Lower leg skin (tissue), 4 donors: ENCODE data around the gene ZBTB47. TPM values are rescaled to one million over a fixed set of nuclear protein-coding genes. Genes with fewer than 3 reads are reported as not detected.
A peak's percentile ranks its signal among the peaks of the same experiment; 100 is the strongest.

Source experiments
- DNase-seq, 2 donors: peaks; one replicate each; pipeline ENCODE4 v3.0.0-alpha.2; 2019; ENCODE audit warnings: low spot score in 2 of 2
- H3K4me3 ChIP-seq: fragments of 200-600 bp; sonication (generic); 2 replicates; pipeline ENCODE4 v1.5.1; 2017; ENCODE audit warnings: mild to moderate bottlenecking, low read depth; ENCODE audit not compliant: poor library complexity, severe bottlenecking
- POLR2A ChIP-seq, 2 donors: fragments of 450-650 bp; IDR thresholded peaks; one replicate each; pipeline ENCODE4 v1.6.1; 2016 to 2017; ENCODE audit warnings: antibody characterized with exemption in 2 of 2, mild to moderate bottlenecking in 1 of 2, moderate library complexity in 1 of 2
- WGBS, 2 donors: methylation state at CpG; one replicate each; pipeline ENCODE4 v1.1.5; 2018; 5-methylcytosine and 5-hydroxymethylcytosine counted together
- intact Hi-C: fragments of 100-400 bp; cut with DNase I; formaldehyde crosslinking; loops from one replicate; pipeline ENCODE4 v1.15.0; 2023; ENCODE audit warnings: low total_unique reads
- total RNA-seq, 4 donors: library from RNA; depleted of rRNA; stranded (reverse); fragments of >200 nt; gene quantifications; one replicate each; pipeline ENCODE4 v1.1.0, GENCODE V29; 2016
- TF ChIP-seq, protein P1 (sequence below), 3 donors: fragments of 450-650 bp; IDR thresholded peaks; one replicate each; pipeline ENCODE4 v1.5.1; 2016; ENCODE audit warnings: antibody characterized with exemption in 3 of 3, mild to moderate bottlenecking in 3 of 3, moderate library complexity in 2 of 3

The ZBTB47 gene
- total RNA-seq, 4 donors from 2014 or later, result 14.4 to 25.8 (median 21.2) TPM

DNA sequence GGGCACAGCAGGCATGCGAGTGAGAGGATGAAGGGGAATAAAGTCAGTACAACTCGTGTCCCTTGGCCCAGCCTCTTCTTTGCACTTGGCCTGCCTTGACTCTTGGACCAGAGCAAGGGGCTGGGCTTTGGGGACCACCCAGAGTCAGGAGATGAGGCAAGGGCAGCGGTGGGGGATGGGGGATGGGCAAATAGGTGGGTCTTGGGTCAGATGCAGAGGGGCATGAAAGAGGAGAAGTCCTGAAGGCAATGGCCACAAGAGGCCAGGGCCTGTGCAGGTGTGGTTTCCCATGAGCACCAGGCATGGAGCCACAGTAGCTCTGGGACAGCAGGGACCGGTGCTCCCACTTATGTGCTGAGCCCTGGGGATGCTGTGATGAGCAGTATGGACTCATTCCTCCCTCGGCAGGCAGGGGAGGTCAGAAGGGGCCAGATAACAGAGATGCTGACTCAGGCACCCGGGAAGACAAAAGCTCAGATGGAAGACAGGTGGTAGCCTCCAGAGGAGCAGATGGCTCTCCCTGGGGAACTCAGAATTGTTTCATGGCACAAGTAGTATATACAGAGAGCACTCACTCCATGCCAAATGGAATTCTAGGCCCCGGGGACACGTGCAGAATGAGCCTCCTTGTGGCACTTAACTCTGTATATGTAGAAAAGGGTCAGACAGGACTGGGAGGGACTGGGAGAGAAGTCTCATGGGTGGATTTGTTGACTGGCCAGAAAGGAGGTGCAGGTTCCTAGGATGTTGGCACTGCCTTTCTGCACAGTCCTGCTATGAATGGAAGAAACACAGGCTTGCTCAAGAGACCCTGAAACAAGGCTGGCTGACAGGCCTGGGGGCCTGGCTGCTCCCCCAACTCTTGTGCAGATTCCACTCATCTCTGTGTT is 14.3 kb downstream of the ZBTB47 start:
- intact Hi-C loops, result no loop called here
- 41 to 50% methylated on average over 8 of the region's 8 CpGs for WGBS, 2 donors
- peak in 1 of 2 donors; percentile 78 for DNase-seq
- H3K4me3 ChIP-seq, result no peak overlapping the region
- no peak for TF ChIP-seq POLR2A (IDR thresholded peaks at IDR 0.05)
- TF ChIP-seq, protein P1, sequence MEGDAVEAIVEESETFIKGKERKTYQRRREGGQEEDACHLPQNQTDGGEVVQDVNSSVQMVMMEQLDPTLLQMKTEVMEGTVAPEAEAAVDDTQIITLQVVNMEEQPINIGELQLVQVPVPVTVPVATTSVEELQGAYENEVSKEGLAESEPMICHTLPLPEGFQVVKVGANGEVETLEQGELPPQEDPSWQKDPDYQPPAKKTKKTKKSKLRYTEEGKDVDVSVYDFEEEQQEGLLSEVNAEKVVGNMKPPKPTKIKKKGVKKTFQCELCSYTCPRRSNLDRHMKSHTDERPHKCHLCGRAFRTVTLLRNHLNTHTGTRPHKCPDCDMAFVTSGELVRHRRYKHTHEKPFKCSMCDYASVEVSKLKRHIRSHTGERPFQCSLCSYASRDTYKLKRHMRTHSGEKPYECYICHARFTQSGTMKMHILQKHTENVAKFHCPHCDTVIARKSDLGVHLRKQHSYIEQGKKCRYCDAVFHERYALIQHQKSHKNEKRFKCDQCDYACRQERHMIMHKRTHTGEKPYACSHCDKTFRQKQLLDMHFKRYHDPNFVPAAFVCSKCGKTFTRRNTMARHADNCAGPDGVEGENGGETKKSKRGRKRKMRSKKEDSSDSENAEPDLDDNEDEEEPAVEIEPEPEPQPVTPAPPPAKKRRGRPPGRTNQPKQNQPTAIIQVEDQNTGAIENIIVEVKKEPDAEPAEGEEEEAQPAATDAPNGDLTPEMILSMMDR (IDR thresholded peaks at IDR 0.05), result no peak

DNA sequence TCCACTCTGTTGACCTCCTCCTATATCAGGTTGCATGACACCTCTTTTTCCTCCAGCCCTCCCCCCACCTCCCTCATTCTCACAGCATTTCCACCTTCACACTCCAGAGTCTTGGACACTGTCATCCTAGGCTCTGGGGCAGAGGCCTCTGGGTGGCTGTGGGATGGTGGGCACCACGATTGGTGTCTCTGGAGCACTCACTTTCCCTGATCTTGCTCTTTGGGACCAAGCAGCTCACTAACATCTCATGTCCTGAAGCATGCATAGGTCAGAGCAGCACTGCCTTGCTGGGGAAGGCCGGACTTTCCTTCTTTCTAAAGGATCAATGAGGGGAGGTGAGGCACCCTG is 14.9 kb downstream of the ZBTB47 start:
- TF ChIP-seq POLR2A (IDR thresholded peaks at IDR 0.05), result no peak
- peak in 1 of 2 donors; percentile 60 for DNase-seq
- H3K4me3 ChIP-seq, result no peak overlapping the region
- intact Hi-C loops, result no loop called here
- 78 to 85% methylated on average over 2 of the region's 2 CpGs for WGBS, 2 donors

DNA sequence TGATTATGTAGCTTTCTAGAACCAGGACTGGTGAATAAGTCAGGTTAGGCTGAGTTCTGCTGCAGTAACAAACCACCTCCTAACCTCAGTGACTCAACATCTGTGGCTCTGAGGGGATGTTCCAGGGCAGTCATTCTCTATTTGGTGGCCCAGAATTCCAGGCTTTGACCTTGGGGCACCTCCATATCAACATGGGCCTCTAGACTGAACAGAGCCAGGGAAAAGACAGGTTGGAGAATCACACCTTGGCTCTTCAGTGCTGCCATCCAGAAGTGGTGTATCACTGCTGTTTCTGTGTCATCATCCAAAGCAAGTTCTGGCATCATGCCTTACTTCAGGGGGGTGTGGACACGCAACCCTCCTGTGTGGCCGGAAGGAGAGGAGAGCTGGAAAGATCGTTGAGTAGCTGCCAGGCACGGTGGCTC is 15.3 kb downstream of the ZBTB47 start:
- H3K4me3 ChIP-seq, result no peak overlapping the region
- DNase-seq, result peak; percentile 27 to 82
- intact Hi-C loops, result no loop called here
- WGBS, 2 donors, result 42 to 50% methylated on average over 4 of the region's 4 CpGs
- no peak for TF ChIP-seq POLR2A (IDR thresholded peaks at IDR 0.05)
- TF ChIP-seq, protein P1 (IDR thresholded peaks at IDR 0.05), result no peak

DNA sequence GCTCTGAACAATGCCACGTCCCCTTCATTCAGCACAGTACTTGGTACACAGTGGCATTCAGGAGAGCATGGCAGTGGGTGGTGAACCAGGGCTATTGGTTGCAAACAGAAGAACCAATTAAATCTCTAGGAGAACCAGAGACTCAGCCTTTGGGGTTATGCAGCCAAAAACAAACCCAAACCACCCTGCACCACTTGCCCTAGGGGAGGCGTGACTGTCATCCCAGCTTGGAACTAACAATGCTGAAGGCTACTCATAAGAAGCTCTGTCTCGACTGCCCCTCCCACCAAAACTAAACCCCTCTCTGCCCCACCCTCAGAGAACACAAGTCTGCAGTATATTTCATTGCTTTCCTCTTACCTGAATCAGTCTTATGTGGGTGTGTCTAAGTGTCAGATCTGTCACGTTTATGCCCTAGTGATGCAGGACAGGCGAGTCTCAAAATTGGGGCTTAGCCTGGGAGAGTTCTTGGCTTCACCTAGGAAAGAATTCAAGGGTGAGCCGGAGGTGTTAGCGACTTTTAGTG is 16.6 kb downstream of the ZBTB47 start:
- H3K4me3 ChIP-seq, result no peak overlapping the region
- intact Hi-C loops, result no loop called here
- no peak for TF ChIP-seq POLR2A (IDR thresholded peaks at IDR 0.05)
- TF ChIP-seq, protein P1 (IDR thresholded peaks at IDR 0.05), result no peak
- DNase-seq, result peak in 1 of 2 donors; percentile 56
- 64 to 67% methylated on average over 7 of the region's 7 CpGs for WGBS, 2 donors

DNA sequence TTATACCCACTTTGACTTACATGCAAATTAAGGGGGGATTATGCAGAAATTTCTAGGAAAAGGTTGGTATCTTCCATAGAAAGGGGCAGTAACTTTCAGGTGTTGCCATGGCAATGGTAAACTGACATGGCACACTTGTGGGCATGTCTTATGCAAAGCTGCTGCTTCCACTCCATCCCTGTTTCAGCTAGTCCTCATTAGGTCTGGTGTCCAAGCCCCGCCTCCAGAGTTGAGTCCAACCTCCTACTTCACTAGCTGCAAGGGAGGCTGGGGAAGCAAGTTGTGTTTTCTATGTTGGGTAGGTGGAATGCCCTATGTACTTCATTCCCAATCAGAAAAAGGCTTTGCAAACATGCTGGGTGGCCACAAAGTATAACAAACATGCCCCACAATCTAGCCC is 17.2 kb downstream of the ZBTB47 start:
- intact Hi-C loops, result no loop called here
- 83% methylated on average over 1 of the region's 1 CpG for WGBS, 2 donors
- H3K4me3 ChIP-seq, result no peak overlapping the region
- TF ChIP-seq, protein P1 (IDR thresholded peaks at IDR 0.05), result no peak
- TF ChIP-seq POLR2A (IDR thresholded peaks at IDR 0.05), result no peak
- peak in 1 of 2 donors; percentile 45 for DNase-seq

DNA sequence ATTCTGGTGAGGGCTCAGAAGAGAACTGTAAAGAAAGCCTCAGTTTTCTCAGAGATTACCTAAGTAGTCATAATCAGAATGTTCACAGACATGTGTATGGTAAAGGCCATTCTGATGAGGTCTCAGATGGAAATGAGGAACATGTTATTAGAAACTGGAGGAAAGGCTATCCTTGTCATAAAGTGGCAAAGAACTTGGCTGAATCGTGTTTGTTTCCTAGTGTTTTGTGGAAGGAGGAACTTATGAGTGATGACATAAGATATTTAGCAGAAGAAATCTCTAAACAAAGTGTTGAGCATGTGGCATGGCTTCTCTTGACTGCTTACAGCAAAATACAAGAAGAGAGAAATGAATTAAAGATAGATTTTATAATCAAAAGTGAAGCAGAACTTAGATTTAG is 19.0 kb downstream of the ZBTB47 start:
- no peak for TF ChIP-seq POLR2A (IDR thresholded peaks at IDR 0.05)
- intact Hi-C loops, result no loop called here
- WGBS, 2 donors, result 58 to 65% methylated on average over 1 of the region's 1 CpG
- no peak for DNase-seq
- no peak overlapping the region for H3K4me3 ChIP-seq
